Inflammatory macrophage treated with lipopolysaccharide for 4 hours (primary cell): ENCODE measurements around the gene UBE3C.
"Not testable (repeated sequence)": the region's sequence is repeated elsewhere in the genome, so short reads cannot be mapped to it uniquely, and the experiment has no call there.

Experiments
- DNase-seq: peaks from one replicate; pipeline ENCODE4 v3.0.0-alpha.2; 2020

UBE3C gene

GRCh38 chr7:157138424-157139110 lies at the start of gene UBE3C:
Gene UBE3C (plus strand): TSS chr7:157138926. CDS start chr7:157139273, 347 bp downstream.
- DNase-seq = peak; percentile 93

- DNase-seq = no peak
Measured at GRCh38 chr7:157089100-157089610, 49.6 kb upstream of the UBE3C start.

- no peak for DNase-seq
Measured at GRCh38 chr7:157090485-157091165, 48.1 kb upstream of the UBE3C start.

GRCh38 chr7:157096286-157097055 lies 42.3 kb upstream of the UBE3C start:
- DNase-seq = no peak

GRCh38 chr7:157097056-157097329 lies 41.7 kb upstream of the UBE3C start:
- DNase-seq = no peak

GRCh38 chr7:157097569-157097968 lies 41.2 kb upstream of the UBE3C start:
- no peak for DNase-seq

- DNase-seq = not testable (repeated sequence)
Measured at GRCh38 chr7:157100005-157100404, 38.7 kb upstream of the UBE3C start.

- not testable (repeated sequence) for DNase-seq
Measured at GRCh38 chr7:157103641-157104040, 35.1 kb upstream of the UBE3C start.

GRCh38 chr7:157111311-157111710 lies 27.4 kb upstream of the UBE3C start:
- DNase-seq = no peak

GRCh38 chr7:157112706-157113105 lies 26.0 kb upstream of the UBE3C start:
- DNase-seq = no peak

- peak; percentile 23 for DNase-seq
Measured at GRCh38 chr7:157113607-157114006, 25.1 kb upstream of the UBE3C start.

- DNase-seq = peak; percentile 64
Measured at GRCh38 chr7:157116762-157117161, 22.0 kb upstream of the UBE3C start.

- DNase-seq = no peak
Measured at GRCh38 chr7:157117796-157118195, 20.9 kb upstream of the UBE3C start.

- DNase-seq = no peak
Measured at GRCh38 chr7:157120181-157120580, 18.5 kb upstream of the UBE3C start.

GRCh38 chr7:157121184-157121715 lies 17.5 kb upstream of the UBE3C start:
- no peak for DNase-seq

- no peak for DNase-seq
Measured at GRCh38 chr7:157122800-157123495, 15.8 kb upstream of the UBE3C start.

- no peak for DNase-seq
Measured at GRCh38 chr7:157124690-157125089, 14.0 kb upstream of the UBE3C start.

- DNase-seq = no peak
Measured at GRCh38 chr7:157125376-157126223, 13.1 kb upstream of the UBE3C start.

- DNase-seq = no peak
Measured at GRCh38 chr7:157126921-157127320, 11.8 kb upstream of the UBE3C start.

GRCh38 chr7:157129200-157129599 lies 9.5 kb upstream of the UBE3C start:
- no peak for DNase-seq

GRCh38 chr7:157129907-157130460 lies 8.7 kb upstream of the UBE3C start:
- no peak for DNase-seq

GRCh38 chr7:157130849-157131248 lies 7.9 kb upstream of the UBE3C start:
- DNase-seq = not testable (repeated sequence)
